MM.1S (cell line): ENCODE measurements around the gene IFT122.

Source experiments
- DNase-seq: peaks from one replicate; pipeline ENCODE4 v3.0.0-alpha.2; 2015
- H2AFZ ChIP-seq: fragments of 300-600 bp; sonication (generic); 2 replicates; pipeline ENCODE4 v1.6.0; 2016; ENCODE audit warnings: antibody characterized with exemption, low read length
- H3F3A ChIP-seq: fragments of 300-600 bp; sonication (generic); 2 replicates; pipeline ENCODE4 v1.6.1; 2016; ENCODE audit warnings: mild to moderate bottlenecking, antibody characterized with exemption, low read length, moderate library complexity, mixed read lengths; ENCODE audit not compliant: insufficient read depth
- H3K27ac ChIP-seq: fragments of 300-600 bp; sonication (generic); 2 replicates; pipeline ENCODE4 v1.5.1; 2016; ENCODE audit warnings: mild to moderate bottlenecking, low read length
- H3K27me3 ChIP-seq: fragments of 300-600 bp; sonication (generic); replicated peaks from 2 replicates; pipeline ENCODE4 v1.6.0; 2016; ENCODE audit warnings: low read length; ENCODE audit not compliant: insufficient read depth
- H3K36me3 ChIP-seq: fragments of 300-600 bp; sonication (generic); replicated peaks from 2 replicates; pipeline ENCODE4 v1.6.1; 2016; ENCODE audit warnings: mild to moderate bottlenecking, low read length, mixed read lengths; ENCODE audit not compliant: insufficient read depth
- H3K4me1 ChIP-seq: fragments of 300-600 bp; sonication (generic); 2 replicates; pipeline ENCODE4 v1.6.1; 2016; ENCODE audit warnings: low read length, mixed read lengths
- H3K4me2 ChIP-seq: fragments of 300-600 bp; sonication (generic); 2 replicates; pipeline ENCODE4 v1.6.0; 2016; ENCODE audit warnings: low read depth, low read length
- H3K4me3 ChIP-seq: fragments of 300-600 bp; sonication (generic); 2 replicates; pipeline ENCODE4 v1.5.1; 2016; ENCODE audit warnings: low read length, mixed read lengths
- H3K79me2 ChIP-seq: fragments of 300-600 bp; sonication (generic); 2 replicates; pipeline ENCODE4 v1.6.1; 2016; ENCODE audit warnings: mixed run types, low read length, mixed read lengths
- H3K9ac ChIP-seq: fragments of 300-600 bp; sonication (generic); 2 replicates; pipeline ENCODE4 v1.6.1; 2016; ENCODE audit warnings: low read length, mixed read lengths
- H3K9me2 ChIP-seq: fragments of 300-600 bp; sonication (generic); replicated peaks from 2 replicates; pipeline ENCODE4 v1.6.1; 2016; ENCODE audit warnings: mild to moderate bottlenecking, low read length, mixed read lengths; ENCODE audit not compliant: insufficient read depth
- H3K9me3 ChIP-seq: fragments of 300-600 bp; sonication (generic); replicated peaks from 2 replicates; pipeline ENCODE4 v1.6.1; 2016; ENCODE audit warnings: mild to moderate bottlenecking, low read length, mixed read lengths; ENCODE audit not compliant: insufficient read depth
- H4K20me1 ChIP-seq: fragments of 300-600 bp; sonication (generic); 2 replicates; pipeline ENCODE4 v1.6.1; 2016; ENCODE audit warnings: mild to moderate bottlenecking, low read length, moderate library complexity, mixed read lengths; ENCODE audit not compliant: insufficient read depth
- CTCF ChIP-seq: fragments of 300-600 bp; sonication (generic); IDR thresholded peaks from 2 replicates; pipeline ENCODE4 v1.5.1; 2016; ENCODE audit warnings: antibody characterized with exemption, low read length, mixed read lengths
- EZH2 ChIP-seq: fragments of 300-600 bp; sonication (generic); optimal IDR thresholded peaks from 2 replicates; pipeline ENCODE3; 2017; ENCODE audit warnings: low read depth, mild to moderate bottlenecking, antibody characterized with exemption, low read length, mixed read lengths
- EZH2phosphoT487 ChIP-seq: fragments of 300-600 bp; sonication (generic); IDR thresholded peaks from 2 replicates; pipeline ENCODE4 v1.6.1; 2018; ENCODE audit warnings: antibody characterized with exemption, low read length

The IFT122 gene

GRCh38 chr3:129567176-129567705 is 127.2 kb downstream of the IFT122 start:
- H3K4me2 ChIP-seq: no peak overlapping the region
- no peak overlapping the region for H3K27ac ChIP-seq
- H3K27me3 ChIP-seq: no peaks in the 10 kb centered on the region
- no peaks in the 10 kb centered on the region for H3K4me1 ChIP-seq
- H3K9ac ChIP-seq: no peak overlapping the region
- no peaks in the 10 kb centered on the region for H3K36me3 ChIP-seq
- no peaks in the 10 kb centered on the region for H3K9me3 ChIP-seq
- TF ChIP-seq CTCF (no peak), EZH2phosphoT487 (no peak), EZH2 (no peak)
- H3K79me2 ChIP-seq: no peaks in the 10 kb centered on the region
- no peaks in the 10 kb centered on the region for H3K9me2 ChIP-seq
- no peaks in the 10 kb centered on the region for H4K20me1 ChIP-seq
- H3K4me3 ChIP-seq: no peak overlapping the region
- DNase-seq: no peak
- no peaks in the 10 kb centered on the region for H3F3A ChIP-seq
- no peak overlapping the region for H2AFZ ChIP-seq

GRCh38 chr3:129567939-129568338 is 127.9 kb downstream of the IFT122 start:
- Histone ChIP-seq H4K20me1 (no peaks in the 10 kb centered on the region), H3K4me2 (no peak overlapping the region)

DNA sequence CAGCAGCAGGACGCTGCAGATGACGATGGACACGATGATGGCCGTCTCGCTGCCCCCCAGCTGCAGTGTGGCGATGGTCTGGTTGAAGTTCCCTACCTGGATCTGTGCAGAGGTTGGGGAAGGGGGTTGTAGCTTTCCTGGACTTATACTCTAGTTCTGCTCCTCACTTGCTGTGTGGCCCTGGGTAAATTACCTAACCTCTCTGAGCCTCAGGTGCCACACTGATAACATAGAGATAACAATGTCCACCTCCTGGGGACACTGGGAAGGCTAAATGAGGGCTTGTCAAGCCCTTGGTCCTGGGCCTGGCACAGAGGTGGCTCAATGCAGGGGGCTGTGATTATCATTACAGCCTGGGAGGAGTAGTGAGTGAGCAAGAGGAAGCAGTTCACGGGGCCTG is 129.8 kb downstream of the IFT122 start:
- no peaks in the 10 kb centered on the region for H3K9me2 ChIP-seq
- H3K27ac ChIP-seq: no peak overlapping the region
- H3K79me2 ChIP-seq: no peaks in the 10 kb centered on the region
- no peak overlapping the region for H3K4me3 ChIP-seq
- no peaks in the 10 kb centered on the region for H4K20me1 ChIP-seq
- DNase-seq: no peak
- H3K9me3 ChIP-seq: no peaks in the 10 kb centered on the region
- H3K9ac ChIP-seq: no peak overlapping the region
- no peak overlapping the region for H3K4me2 ChIP-seq
- H2AFZ ChIP-seq: no peak overlapping the region
- H3K36me3 ChIP-seq: no peaks in the 10 kb centered on the region
- H3F3A ChIP-seq: no peaks in the 10 kb centered on the region
- H3K27me3 ChIP-seq: no peaks in the 10 kb centered on the region
- H3K4me1 ChIP-seq: no peaks in the 10 kb centered on the region
- TF ChIP-seq CTCF (no peak), EZH2phosphoT487 (no peak), EZH2 (no peak)

More at GRCh38 chr3:129567939-129568338, 127.9 kb downstream of the IFT122 start:
- Histone ChIP-seq H3K4me1 (no peaks in the 10 kb centered on the region), H3K9ac (no peak overlapping the region), H3K79me2 (no peaks in the 10 kb centered on the region), H2AFZ (no peak overlapping the region), H3K4me3 (no peak overlapping the region), H3K9me2 (no peaks in the 10 kb centered on the region), H3F3A (no peaks in the 10 kb centered on the region), H3K27ac (no peak overlapping the region), H3K9me3 (no peaks in the 10 kb centered on the region), H3K36me3 (no peaks in the 10 kb centered on the region), H3K27me3 (no peaks in the 10 kb centered on the region)
- DNase-seq: no peak
- TF ChIP-seq EZH2 (no peak), CTCF (no peak), EZH2phosphoT487 (no peak)
